ENCODE measurements around the gene YRDC. TPM values are rescaled to one million over a fixed set of nuclear protein-coding genes. Genes with fewer than 3 reads are reported as not detected.

YRDC gene
- total and polyA plus RNA-seq, 12 donors, result 5.4 to 31.1 (median 11.3) TPM

DNA sequence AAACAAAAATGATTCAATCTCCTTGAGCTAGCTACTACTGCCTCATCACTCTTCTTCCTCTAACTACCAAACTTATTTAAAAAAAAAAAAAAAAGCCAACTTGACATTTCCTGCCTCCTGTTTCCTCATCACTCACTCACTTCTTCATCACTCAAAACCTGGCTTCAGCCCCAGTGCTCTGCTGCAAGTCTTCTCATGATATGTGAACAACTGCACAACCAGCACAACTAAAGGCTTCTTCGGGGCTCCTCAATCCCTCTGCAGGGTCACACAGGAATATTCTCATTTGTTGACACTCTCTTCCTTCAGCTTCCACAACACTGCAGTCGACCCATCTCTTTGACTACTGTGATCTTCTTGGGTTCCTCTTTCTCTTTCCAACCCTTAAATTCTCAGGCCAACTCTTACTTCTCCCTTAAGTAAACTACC lies 43.8 kb upstream of the YRDC start:
- peaks cover 3 to 57% of the 10 kb centered on the region in 2 donors for H3K4me1 ChIP-seq (replicated peaks in 1 of 2)
- H3K27me3 ChIP-seq, result no peaks in the 10 kb centered on the region
- intact Hi-C loops (cut with DNase I), result no loop called here
- peak in 1 of 7 donors; percentile 19 for DNase-seq
- no peak overlapping the region for H3K4me3 ChIP-seq
- no peak for TF ChIP-seq POLR2A (IDR thresholded peaks at IDR 0.05)
- TF ChIP-seq, protein P1, sequence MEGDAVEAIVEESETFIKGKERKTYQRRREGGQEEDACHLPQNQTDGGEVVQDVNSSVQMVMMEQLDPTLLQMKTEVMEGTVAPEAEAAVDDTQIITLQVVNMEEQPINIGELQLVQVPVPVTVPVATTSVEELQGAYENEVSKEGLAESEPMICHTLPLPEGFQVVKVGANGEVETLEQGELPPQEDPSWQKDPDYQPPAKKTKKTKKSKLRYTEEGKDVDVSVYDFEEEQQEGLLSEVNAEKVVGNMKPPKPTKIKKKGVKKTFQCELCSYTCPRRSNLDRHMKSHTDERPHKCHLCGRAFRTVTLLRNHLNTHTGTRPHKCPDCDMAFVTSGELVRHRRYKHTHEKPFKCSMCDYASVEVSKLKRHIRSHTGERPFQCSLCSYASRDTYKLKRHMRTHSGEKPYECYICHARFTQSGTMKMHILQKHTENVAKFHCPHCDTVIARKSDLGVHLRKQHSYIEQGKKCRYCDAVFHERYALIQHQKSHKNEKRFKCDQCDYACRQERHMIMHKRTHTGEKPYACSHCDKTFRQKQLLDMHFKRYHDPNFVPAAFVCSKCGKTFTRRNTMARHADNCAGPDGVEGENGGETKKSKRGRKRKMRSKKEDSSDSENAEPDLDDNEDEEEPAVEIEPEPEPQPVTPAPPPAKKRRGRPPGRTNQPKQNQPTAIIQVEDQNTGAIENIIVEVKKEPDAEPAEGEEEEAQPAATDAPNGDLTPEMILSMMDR (IDR thresholded peaks at IDR 0.05), result no peak
- H3K27ac ChIP-seq, result no peak overlapping the region
- H3K36me3 ChIP-seq (replicated peaks in 1 of 2), result peaks cover 0 to 11% of the 10 kb centered on the region in 2 donors
- 79 to 87% (median 82%) methylated on average over 2 of the region's 2 CpGs for WGBS, 4 donors
- no peaks in the 10 kb centered on the region for H3K9me3 ChIP-seq (replicated peaks in 1 of 3)

DNA sequence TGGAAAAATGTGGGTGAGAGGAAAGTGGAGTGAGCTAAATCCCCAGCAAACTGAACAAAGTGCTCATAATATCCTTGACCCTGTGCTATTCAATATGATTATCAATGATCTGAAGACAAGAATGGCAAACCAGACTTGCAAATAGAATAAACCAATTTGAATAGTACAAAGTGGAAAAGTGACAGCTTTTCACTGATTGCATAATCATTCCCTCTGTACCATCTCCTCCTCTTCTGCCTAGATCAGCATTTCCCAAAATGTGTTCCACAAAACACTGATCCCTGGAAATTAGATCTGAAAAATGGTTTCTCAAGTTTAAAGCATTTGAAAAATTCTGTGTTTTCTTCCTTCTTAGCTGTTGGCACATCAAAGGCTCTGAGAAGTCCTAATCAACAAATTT lies 43.3 kb upstream of the YRDC start:
- no peaks in the 10 kb centered on the region for H3K9me3 ChIP-seq (replicated peaks in 1 of 3)
- peaks cover 3 to 51% of the 10 kb centered on the region in 2 donors for H3K4me1 ChIP-seq (replicated peaks in 1 of 2)
- no peaks in the 10 kb centered on the region for H3K27me3 ChIP-seq
- H3K36me3 ChIP-seq (replicated peaks in 1 of 2), result peaks cover 0 to 5% of the 10 kb centered on the region in 2 donors
- TF ChIP-seq, protein P1 (IDR thresholded peaks at IDR 0.05), result no peak
- no peak for DNase-seq
- no peak overlapping the region for H3K4me3 ChIP-seq
- intact Hi-C loops (cut with DNase I), result no loop called here
- H3K27ac ChIP-seq, result peak overlapping the region in 3 of 5 donors; percentile 19 to 44 (median 29)

DNA sequence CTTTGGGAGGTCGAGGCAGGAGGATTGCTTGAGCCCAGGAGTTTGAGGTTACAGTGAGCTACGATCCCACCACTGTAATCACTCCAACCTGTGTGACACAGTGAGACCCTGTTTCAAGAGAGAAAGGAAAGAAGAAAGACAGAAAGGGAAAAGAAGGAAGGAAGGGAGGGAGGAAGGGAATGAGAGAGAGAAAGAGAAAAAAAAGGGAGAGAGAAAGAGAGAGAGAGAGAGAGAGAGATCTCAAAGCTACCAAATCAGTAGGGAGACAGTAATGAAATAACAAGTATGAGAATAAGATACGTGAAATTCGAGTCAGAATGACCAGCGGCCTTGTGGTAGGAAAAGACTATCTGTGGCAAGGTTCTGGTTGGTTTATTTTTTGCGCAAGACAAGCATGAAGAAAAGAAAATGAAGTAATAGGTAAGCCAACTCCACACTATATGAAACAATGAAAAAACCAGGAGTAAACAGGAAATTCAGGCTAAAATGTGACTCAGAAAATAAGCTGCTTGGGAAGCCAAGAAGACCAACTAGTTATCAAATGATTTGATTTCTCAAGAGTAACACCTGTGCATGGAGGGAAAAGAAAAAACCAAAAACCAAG lies 42.4 kb upstream of the YRDC start:
- Histone ChIP-seq H3K27me3 (no peaks in the 10 kb centered on the region), H3K27ac (peak overlapping the region in 3 of 5 donors; percentile 15 to 29 (median 19)), H3K4me1 (replicated peaks in 1 of 2) (peaks cover 3 to 50% of the 10 kb centered on the region in 2 donors), H3K36me3 (replicated peaks in 1 of 2) (peaks cover 0 to 4% of the 10 kb centered on the region in 2 donors), H3K4me3 (no peak overlapping the region), H3K9me3 (replicated peaks in 1 of 3) (no peaks in the 10 kb centered on the region)
- 75 to 83% (median 77%) methylated on average over 6 of the region's 6 CpGs for WGBS, 4 donors
- no peak for DNase-seq
- TF ChIP-seq, protein P1 (IDR thresholded peaks at IDR 0.05), result no peak
- no peak for TF ChIP-seq POLR2A (IDR thresholded peaks at IDR 0.05)
- intact Hi-C loops (cut with DNase I), result no loop called here

DNA sequence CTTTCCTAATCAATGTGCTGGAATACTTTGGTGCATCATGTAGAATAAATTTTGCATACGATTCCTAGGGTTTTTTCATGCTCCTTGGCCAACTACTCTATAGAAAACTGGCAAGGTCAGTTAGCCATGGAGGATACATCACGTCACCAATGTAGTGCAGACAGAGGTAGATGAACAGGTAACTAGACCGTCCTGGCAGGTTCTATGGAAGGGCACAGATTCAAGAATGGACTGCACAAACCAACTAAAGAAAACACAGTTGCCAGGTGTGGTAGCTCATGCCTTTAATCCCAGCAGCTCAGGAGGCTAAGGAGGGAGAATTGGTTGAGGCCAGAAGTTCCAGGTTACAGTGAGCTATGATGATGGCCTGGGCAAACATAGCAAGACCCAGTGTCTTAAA lies 41.5 kb upstream of the YRDC start:
- peaks cover 3 to 60% of the 10 kb centered on the region in 2 donors for H3K4me1 ChIP-seq (replicated peaks in 1 of 2)
- no peak for DNase-seq
- no peaks in the 10 kb centered on the region for H3K36me3 ChIP-seq (replicated peaks in 1 of 2)
- TF ChIP-seq, protein P1 (IDR thresholded peaks at IDR 0.05), result no peak
- no peak for TF ChIP-seq POLR2A (IDR thresholded peaks at IDR 0.05)
- no peaks in the 10 kb centered on the region for H3K9me3 ChIP-seq (replicated peaks in 1 of 3)
- intact Hi-C loops (cut with DNase I), result no loop called here
- no peak overlapping the region for H3K4me3 ChIP-seq
- 81 to 97% (median 93%) methylated on average over 3 of the region's 3 CpGs for WGBS, 4 donors
- H3K27ac ChIP-seq, result no peak overlapping the region
- no peaks in the 10 kb centered on the region for H3K27me3 ChIP-seq
